H1 (cell line): ENCODE data around the gene SELPLG. TPM values are rescaled to one million over a fixed set of nuclear protein-coding genes. Genes with fewer than 3 reads are reported as not detected.

ENCODE experiments used
- POLR2AphosphoS5 ChIP-seq: IDR thresholded peaks from 2 replicates; pipeline ENCODE4 v1.6.1; 2011; ENCODE audit warnings: low read depth, low read length
- RBBP5 ChIP-seq: IDR thresholded peaks from 2 replicates; pipeline ENCODE4 v1.7.1; 2012; ENCODE audit warnings: low read depth, mild to moderate bottlenecking, inconsistent platforms, low read length, moderate library complexity, borderline replicate concordance
- RFX5 ChIP-seq: IDR thresholded peaks from 2 replicates; pipeline ENCODE4 v1.6.1; 2011; ENCODE audit warnings: low read depth, low read length, improper control_type of control experiment, borderline replicate concordance
- SIRT6 ChIP-seq: IDR thresholded peaks from one replicate; pipeline ENCODE4 v1.7.1; 2012; ENCODE audit warnings: low read length, inconsistent platforms
- SP2 ChIP-seq: IDR thresholded peaks from 2 replicates; pipeline ENCODE4 v1.6.1; 2012; ENCODE audit warnings: mild to moderate bottlenecking, low read length, inconsistent platforms
- SRF ChIP-seq: IDR thresholded peaks from 2 replicates; pipeline ENCODE4 v1.6.1; 2011; ENCODE audit warnings: mild to moderate bottlenecking, low read depth, low read length, moderate library complexity
- polyA plus RNA-seq, 7 experiments: library from polyadenylated mRNA; depleted of rRNA in 3 of 7; stranded (reverse) in 5 of 7; unstranded in 2 of 7; fragments of >200 nt in 5 of 7; fragments of 200-250 nt in 2 of 7; gene quantifications; 1 replicate in 5 of 7; 2 replicates in 1 of 7; 4 replicates in 1 of 7; pipeline versions ENCODE4 v1.2.1 to v1.2.3, GENCODE V29; 2011 to 2013; ENCODE audit warnings: missing spikeins in 2 of 7, mixed read lengths in 2 of 7
- total RNA-seq: library from RNA; stranded (reverse); fragmentation: NEBNext Ultra II Directional; extraction: Animal tissue kit (Norgen Biotek cat#: 25700); gene quantifications from 2 replicates; pipeline ENCODE4 v1.2.1, GENCODE V29; 2021

Gene SELPLG
- total and polyA plus RNA-seq, 2 of the 8 experiments (the other 6 are each of a cell fraction or from before 2014, with no cell fraction given): 0.18 TPM; not detected in 1

DNA sequence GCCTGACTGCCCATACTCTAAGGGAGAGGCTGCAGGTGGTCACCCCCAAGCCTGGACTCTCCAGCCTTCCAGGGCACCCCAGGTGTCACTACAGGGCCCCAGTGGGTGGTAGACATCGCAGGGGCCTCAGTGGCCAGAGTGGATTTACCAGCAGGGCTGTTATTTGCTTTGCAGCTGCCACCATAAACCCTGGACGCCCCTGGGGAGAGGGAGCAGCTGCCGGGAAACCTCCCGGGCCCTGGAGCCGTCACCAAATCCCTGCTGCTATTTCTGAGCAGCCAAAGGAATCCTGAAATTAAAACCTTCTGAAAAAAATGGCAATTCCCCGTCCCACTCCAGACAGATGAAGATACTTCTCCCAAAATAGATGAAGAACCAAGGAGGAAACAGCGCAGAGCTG is 49.7 kb downstream of the SELPLG start (continued):
- no peak for TF ChIP-seq SIRT6
- TF ChIP-seq POLR2AphosphoS5: no peak
- no peak for TF ChIP-seq SP2
- TF ChIP-seq RBBP5: no peak
- no peak for TF ChIP-seq RFX5
- no peak for TF ChIP-seq SRF
